NB4 (cell line): ENCODE data around the gene DTX3.

Experiments used
- DNase-seq: peaks from one replicate; pipeline ENCODE4 v3.0.0; 2010; ENCODE audit warnings: low read depth
- H3K4me3 ChIP-seq: one replicate; pipeline ENCODE4 v1.5.1; 2011; ENCODE audit warnings: mild to moderate bottlenecking, low read depth, low read length, moderate library complexity
- MAX ChIP-seq: IDR thresholded peaks from 2 replicates; pipeline ENCODE4 v1.6.1; 2011; ENCODE audit warnings: low read depth, low read length
- MYC ChIP-seq: IDR thresholded peaks from 2 replicates; pipeline ENCODE4 v1.6.1; 2011; ENCODE audit warnings: low read depth, low read length
- POLR2A ChIP-seq: IDR thresholded peaks from 2 replicates; pipeline ENCODE4 v1.6.1; 2011; ENCODE audit warnings: mild to moderate bottlenecking; ENCODE audit not compliant: insufficient read length; ENCODE audit errors: extremely low read depth
- TF ChIP-seq, protein P1 (sequence below): IDR thresholded peaks from one replicate; pipeline ENCODE4 v1.5.1; 2012; ENCODE audit warnings: low read depth, low read length

DTX3 gene

GRCh38 chr12:57607958-57608663 is 3.5 kb downstream of the DTX3 start:
- no peak for DNase-seq
- TF ChIP-seq, protein P1, sequence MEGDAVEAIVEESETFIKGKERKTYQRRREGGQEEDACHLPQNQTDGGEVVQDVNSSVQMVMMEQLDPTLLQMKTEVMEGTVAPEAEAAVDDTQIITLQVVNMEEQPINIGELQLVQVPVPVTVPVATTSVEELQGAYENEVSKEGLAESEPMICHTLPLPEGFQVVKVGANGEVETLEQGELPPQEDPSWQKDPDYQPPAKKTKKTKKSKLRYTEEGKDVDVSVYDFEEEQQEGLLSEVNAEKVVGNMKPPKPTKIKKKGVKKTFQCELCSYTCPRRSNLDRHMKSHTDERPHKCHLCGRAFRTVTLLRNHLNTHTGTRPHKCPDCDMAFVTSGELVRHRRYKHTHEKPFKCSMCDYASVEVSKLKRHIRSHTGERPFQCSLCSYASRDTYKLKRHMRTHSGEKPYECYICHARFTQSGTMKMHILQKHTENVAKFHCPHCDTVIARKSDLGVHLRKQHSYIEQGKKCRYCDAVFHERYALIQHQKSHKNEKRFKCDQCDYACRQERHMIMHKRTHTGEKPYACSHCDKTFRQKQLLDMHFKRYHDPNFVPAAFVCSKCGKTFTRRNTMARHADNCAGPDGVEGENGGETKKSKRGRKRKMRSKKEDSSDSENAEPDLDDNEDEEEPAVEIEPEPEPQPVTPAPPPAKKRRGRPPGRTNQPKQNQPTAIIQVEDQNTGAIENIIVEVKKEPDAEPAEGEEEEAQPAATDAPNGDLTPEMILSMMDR = no peak
- TF ChIP-seq POLR2A (no peak), MYC (no peak), MAX (no peak)
- H3K4me3 ChIP-seq = no peak overlapping the region

DNA sequence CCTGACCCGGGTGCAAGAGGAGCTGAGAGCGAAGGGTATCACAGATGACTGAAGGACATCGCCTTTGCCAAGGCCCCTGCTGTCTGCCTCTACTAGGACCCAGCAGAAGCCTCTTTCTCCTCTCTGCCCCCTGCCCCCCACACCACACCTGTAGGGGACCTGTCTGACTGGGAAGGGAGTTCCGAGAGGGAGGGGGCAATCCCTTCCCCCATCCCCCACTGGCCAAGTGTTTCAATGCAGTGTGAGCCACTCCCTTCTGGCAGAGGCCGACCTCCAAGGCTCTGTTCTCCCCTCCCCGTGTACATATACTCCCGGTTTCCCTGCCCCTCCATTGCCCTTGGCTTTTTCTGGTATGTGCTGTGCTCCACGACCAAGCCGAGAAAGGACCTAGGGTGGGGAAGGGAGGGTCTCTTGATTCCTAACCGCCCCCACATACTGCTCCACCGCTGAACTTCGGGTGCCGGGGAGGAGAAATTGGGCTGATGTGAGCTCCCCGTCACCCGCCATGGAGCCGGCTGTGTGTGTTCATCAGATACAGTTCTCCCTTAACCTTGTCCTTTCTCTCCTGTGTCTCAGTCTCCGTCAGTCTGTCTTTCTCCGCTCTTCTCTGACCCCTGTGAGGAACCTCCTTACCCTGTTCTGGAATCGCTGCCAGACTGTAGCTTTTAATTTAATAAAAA is 4.6 kb downstream of the DTX3 start:
- DNase-seq = no peak
- TF ChIP-seq POLR2A (no peak), MYC (no peak), MAX (no peak)
- TF ChIP-seq, protein P1 = no peak
- H3K4me3 ChIP-seq = no peak overlapping the region

DNA sequence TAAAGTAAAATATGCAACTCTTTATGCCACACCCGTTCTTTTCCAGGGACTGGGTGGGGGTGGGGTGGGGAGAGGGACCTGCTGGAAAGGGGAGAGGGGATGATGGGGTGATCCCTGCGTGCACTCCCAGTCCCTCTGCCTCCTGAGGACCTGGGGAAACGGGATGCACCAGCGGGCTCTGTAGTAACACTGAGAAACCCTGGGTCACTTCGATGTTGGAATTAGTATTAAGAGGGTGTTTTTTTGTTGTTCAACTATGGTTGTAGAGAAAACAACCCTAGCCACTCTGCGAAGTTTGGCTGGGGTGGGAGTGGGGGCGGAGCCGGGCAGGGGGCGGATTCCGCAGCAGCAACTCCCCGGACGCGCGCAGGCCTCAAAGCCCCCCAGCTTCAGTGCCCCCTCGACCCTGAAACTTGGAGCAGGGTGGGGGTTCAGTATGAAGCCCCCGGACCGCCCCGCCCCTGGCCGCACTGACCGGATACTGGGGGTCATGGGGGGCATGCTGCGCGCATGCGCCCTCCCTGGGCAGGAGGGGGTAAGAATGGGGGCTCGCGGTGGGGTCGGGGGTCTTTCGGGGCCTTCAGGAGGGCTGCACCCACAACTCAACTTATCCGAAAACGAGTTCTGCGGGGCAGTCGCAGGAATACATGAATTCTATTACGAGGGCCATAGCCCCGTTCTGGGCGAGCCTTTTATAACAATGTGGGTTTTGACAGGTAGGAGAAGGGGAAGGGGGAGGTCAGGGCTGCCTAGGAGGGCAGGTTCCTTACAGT is 5.3 kb downstream of the DTX3 start:
- DNase-seq = no peak
- TF ChIP-seq POLR2A (no peak), MYC (no peak), MAX (no peak)
- TF ChIP-seq, protein P1 = no peak
- no peak overlapping the region for H3K4me3 ChIP-seq

GRCh38 chr12:57610554-57611107 is 6.0 kb downstream of the DTX3 start:
- TF ChIP-seq, protein P1 = no peak
- no peak for TF ChIP-seq POLR2A
- TF ChIP-seq MAX = no peak
- no peak for TF ChIP-seq MYC
- H3K4me3 ChIP-seq = no peak overlapping the region
- no peak for DNase-seq

DNA sequence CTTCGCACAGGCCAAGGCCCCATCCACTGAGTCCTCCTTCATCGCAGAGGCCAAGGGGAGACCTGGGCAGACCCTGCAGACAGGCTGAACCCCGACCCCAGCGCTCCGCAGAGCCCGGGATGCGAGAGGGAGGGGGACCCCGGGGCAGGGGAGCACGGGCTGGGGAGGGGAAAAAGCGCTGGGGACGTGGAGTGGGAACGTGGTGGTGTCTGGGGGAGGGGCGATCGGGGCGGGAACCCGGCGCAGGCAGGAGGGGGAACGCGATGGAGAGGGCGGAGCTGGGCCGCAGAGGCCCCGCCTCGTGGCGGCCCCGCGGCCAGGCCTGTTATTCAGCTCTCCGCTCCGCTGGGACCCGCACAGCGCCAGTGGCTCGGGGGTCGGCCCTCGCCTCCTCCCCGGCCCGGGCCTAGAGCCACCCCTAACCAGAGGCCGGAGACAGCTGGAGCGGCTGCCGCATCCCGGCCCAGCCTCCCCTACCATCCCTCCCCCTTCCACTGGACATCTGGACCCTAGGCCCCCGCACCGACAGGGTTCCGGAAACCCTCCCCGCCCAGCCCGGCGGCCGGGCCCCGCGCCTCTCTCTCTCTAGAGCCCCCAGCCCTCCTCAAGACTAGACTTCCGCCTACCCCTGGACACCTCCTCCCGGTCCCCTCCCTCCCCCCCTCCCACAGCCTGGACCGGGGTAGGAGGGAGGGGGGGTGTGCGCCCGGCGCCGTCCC is 6.6 kb downstream of the DTX3 start, which contains the start of gene ARHGEF25:
TSS of gene ARHGEF25 (plus strand) at position 328 of the 719 bp plus-strand sequence. CDS start 460 bp downstream, outside the sequence.
- no peak for DNase-seq
- TF ChIP-seq MAX (no peak), MYC (no peak), POLR2A (no peak)
- TF ChIP-seq, protein P1 = no peak

More for the DNA sequence above, 6.6 kb downstream of the DTX3 start, which contains the start of gene ARHGEF25:
- no peak within 1 kb of the TSS for H3K4me3 ChIP-seq
